Uterus (tissue), 4 donors: ENCODE results near the gene ARL13A. TPM values are rescaled to one million over a fixed set of nuclear protein-coding genes. Genes with fewer than 3 reads are reported as not detected.

Source experiments
- DNase-seq, 2 donors: peaks; one replicate each; pipeline ENCODE4 v3.0.0-alpha.2; 2019 to 2020
- H3K27ac ChIP-seq, 2 donors: fragments of 200-600 bp; sonication (generic); 1 replicate in 1 of 2; 2 replicates in 1 of 2; pipeline ENCODE4 v1.5.1; 2016 to 2018
- H3K27me3 ChIP-seq, 2 donors: fragments of 200-600 bp; sonication (generic); one replicate each; pipeline ENCODE4 v1.5.1; 2018 to 2019; ENCODE audit warnings: control low read depth in 1 of 2
- H3K36me3 ChIP-seq, 2 donors: fragments of 200-600 bp; sonication (generic); one replicate each; pipeline ENCODE4 v1.5.1; 2019; ENCODE audit warnings: control low read depth in 1 of 2
- H3K4me1 ChIP-seq, 2 donors: fragments of 200-600 bp; sonication (generic); one replicate each; pipeline ENCODE4 v1.5.1; 2018 to 2019; ENCODE audit warnings: control low read depth in 1 of 2
- H3K4me3 ChIP-seq, 2 donors: fragments of 200-600 bp; sonication (generic); 1 replicate in 1 of 2; 2 replicates in 1 of 2; pipeline ENCODE4 v1.5.1; 2018 to 2019; ENCODE audit warnings: mild to moderate bottlenecking in 1 of 2
- H3K9me3 ChIP-seq, 2 donors: fragments of 200-600 bp; sonication (generic); one replicate each; pipeline ENCODE4 v1.5.1; 2019; ENCODE audit warnings: control low read depth in 1 of 2
- POLR2A ChIP-seq, 2 donors: fragments of 450-650 bp; IDR thresholded peaks; one replicate each; pipeline ENCODE4 v1.6.1; 2016; ENCODE audit warnings: antibody characterized with exemption in 2 of 2, mild to moderate bottlenecking in 1 of 2, moderate library complexity in 1 of 2
- intact Hi-C: fragments of 100-400 bp; cut with DNase I; formaldehyde crosslinking; loops from one replicate; pipeline ENCODE4 v1.15.1; 2023; ENCODE audit warnings: low total_unique reads
- total RNA-seq, 4 donors: library from RNA; depleted of rRNA in 3 of 4; stranded (reverse); fragments of >200 nt in 3 of 4; gene quantifications; one replicate each; pipeline versions ENCODE4 v1.1.0 to v1.2.4, GENCODE V29; 2014 to 2023
- TF ChIP-seq, protein P1 (sequence below), 4 experiments: fragments of 200-600 bp in 2 of 4; fragments of 450-650 bp in 2 of 4; sonication (generic) in 2 of 4; IDR thresholded peaks; one replicate each; pipeline ENCODE4 v1.5.1; 2016 to 2019; ENCODE audit warnings: antibody characterized with exemption in 4 of 4, mild to moderate bottlenecking in 2 of 4, moderate library complexity in 1 of 4
- donor health status: DM: yes; HTN: yes; CAD: no.

Gene ARL13A
- total RNA-seq, 4 donors from 2014 or later = not detected

DNA sequence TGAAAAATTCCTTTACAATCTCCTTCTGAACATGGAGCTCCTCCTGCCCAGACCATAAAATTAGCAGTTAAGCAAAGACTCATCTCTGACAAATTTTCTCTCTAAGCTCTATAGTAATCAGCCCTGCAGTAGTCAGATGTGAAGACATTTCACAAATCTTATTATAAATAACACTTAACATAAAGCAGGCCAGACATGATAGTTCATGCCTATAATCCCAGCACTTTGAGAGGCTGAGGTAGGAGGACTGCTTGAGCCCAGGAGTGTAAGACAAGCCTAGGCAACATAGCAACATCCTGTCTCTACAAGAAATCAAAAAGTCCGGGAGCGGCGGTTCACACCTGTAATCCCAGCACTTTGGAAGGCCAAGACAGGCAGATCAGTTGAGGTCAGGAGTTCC lies 52.5 kb downstream of the ARL13A start:
- H3K4me1 ChIP-seq = no peaks in the 10 kb centered on the region
- H3K36me3 ChIP-seq = no peaks in the 10 kb centered on the region
- no peak overlapping the region for H3K27ac ChIP-seq
- no peak for DNase-seq
- no peak overlapping the region for H3K4me3 ChIP-seq
- no peaks in the 10 kb centered on the region for H3K27me3 ChIP-seq
- intact Hi-C loops = no loop called here
- no peaks in the 10 kb centered on the region for H3K9me3 ChIP-seq
- no peak for TF ChIP-seq POLR2A (IDR thresholded peaks at IDR 0.05)
- TF ChIP-seq, protein P1, sequence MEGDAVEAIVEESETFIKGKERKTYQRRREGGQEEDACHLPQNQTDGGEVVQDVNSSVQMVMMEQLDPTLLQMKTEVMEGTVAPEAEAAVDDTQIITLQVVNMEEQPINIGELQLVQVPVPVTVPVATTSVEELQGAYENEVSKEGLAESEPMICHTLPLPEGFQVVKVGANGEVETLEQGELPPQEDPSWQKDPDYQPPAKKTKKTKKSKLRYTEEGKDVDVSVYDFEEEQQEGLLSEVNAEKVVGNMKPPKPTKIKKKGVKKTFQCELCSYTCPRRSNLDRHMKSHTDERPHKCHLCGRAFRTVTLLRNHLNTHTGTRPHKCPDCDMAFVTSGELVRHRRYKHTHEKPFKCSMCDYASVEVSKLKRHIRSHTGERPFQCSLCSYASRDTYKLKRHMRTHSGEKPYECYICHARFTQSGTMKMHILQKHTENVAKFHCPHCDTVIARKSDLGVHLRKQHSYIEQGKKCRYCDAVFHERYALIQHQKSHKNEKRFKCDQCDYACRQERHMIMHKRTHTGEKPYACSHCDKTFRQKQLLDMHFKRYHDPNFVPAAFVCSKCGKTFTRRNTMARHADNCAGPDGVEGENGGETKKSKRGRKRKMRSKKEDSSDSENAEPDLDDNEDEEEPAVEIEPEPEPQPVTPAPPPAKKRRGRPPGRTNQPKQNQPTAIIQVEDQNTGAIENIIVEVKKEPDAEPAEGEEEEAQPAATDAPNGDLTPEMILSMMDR (IDR thresholded peaks at IDR 0.05) = no peak

DNA sequence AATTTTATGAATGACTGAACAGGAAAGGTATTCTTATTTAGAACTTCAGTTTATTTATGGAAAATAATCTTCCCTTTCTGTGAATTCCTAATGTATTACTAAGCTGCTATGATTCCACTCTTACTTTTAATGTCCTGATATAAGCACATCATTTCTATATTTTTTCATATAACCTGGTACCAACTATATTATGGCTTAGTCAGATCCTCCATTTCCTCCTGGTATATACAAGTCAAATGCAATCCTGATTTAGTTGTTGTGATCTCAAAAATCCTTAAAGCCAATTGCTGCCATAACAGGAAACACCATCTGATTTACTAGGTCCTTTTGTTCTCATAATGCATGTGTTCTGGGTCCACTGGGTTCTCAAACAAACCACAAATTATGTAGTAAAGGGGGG lies 55.6 kb downstream of the ARL13A start:
- no peak overlapping the region for H3K4me3 ChIP-seq
- H3K36me3 ChIP-seq = no peaks in the 10 kb centered on the region
- intact Hi-C loops = no loop called here
- DNase-seq = no peak
- no peaks in the 10 kb centered on the region for H3K9me3 ChIP-seq
- no peak overlapping the region for H3K27ac ChIP-seq
- no peaks in the 10 kb centered on the region for H3K4me1 ChIP-seq
- no peaks in the 10 kb centered on the region for H3K27me3 ChIP-seq
- TF ChIP-seq POLR2A (IDR thresholded peaks at IDR 0.05) = no peak
- TF ChIP-seq, protein P1 (IDR thresholded peaks at IDR 0.05) = no peak

DNA sequence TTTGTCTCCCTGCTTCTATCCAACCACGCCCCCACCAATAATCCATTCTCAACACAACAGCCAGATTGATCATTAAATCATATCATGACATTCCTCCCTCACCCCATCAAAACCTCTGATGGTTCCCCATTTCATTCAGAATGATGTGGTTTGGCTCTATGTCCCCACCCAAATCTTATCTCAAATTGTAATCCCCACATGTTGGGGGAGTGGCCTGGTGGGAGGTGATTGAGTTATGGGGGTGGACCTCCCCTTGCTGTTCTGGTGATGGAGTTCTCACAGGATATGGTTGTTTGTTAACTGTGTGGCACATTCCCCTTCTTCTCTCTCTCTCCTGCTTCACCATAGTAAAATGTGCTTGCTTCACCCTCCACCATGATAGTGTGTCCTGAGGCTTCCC lies 59.1 kb downstream of the ARL13A start:
- no peak overlapping the region for H3K27ac ChIP-seq
- no peak for DNase-seq
- no peaks in the 10 kb centered on the region for H3K9me3 ChIP-seq
- no peaks in the 10 kb centered on the region for H3K36me3 ChIP-seq
- intact Hi-C loops = no loop called here
- H3K4me3 ChIP-seq = no peak overlapping the region
- no peak for TF ChIP-seq POLR2A (IDR thresholded peaks at IDR 0.05)
- TF ChIP-seq, protein P1 (IDR thresholded peaks at IDR 0.05) = no peak
- no peaks in the 10 kb centered on the region for H3K27me3 ChIP-seq
- H3K4me1 ChIP-seq = no peaks in the 10 kb centered on the region

DNA sequence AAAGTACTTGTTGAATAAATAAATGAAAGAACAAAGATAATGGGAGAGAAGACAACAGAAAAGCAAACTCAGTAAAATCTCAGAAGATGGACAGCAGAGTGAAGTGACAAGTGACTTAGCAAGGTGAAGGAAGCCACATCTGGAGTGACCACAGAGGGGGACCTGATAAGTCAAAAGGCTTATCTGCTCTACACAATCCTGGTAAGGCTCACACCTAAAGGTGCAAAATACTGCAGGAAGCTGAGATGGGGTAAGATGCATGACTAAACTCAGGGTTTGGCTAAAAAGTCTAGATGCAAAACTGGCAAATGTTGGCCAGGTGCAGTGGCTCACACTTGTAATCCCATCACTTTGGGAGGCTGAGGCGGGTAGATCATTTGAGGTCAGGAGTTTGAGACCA lies 60.2 kb downstream of the ARL13A start:
- Histone ChIP-seq H3K27me3 (no peaks in the 10 kb centered on the region), H3K27ac (no peak overlapping the region), H3K36me3 (no peaks in the 10 kb centered on the region), H3K4me1 (no peaks in the 10 kb centered on the region), H3K9me3 (no peaks in the 10 kb centered on the region), H3K4me3 (no peak overlapping the region)
- no peak for DNase-seq
- intact Hi-C loops = no loop called here
- TF ChIP-seq POLR2A (IDR thresholded peaks at IDR 0.05) = no peak
- TF ChIP-seq, protein P1 (IDR thresholded peaks at IDR 0.05) = no peak

DNA sequence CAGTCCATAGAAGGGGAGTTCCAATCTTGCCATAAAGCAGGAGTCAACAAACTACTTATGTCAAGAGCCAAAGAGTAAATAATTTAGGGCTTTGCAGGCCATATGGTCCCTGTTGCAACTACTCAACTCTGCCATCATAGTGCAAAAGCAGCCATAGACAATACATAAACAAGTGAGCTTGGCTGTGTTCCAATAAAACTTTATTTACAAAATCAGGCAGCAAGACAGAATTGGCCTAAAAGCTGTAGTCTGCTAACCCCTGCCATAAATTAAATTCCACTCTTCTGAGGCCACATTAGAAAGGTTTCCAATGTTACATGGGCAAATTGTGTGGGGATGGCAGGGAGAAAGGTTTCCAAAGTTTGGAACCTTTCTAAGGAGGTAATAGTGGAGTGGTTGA lies 67.7 kb downstream of the ARL13A start:
- intact Hi-C loops = no loop called here
- H3K27ac ChIP-seq = no peak overlapping the region
- no peak for DNase-seq
- TF ChIP-seq POLR2A (IDR thresholded peaks at IDR 0.05) = no peak
- TF ChIP-seq, protein P1 (IDR thresholded peaks at IDR 0.05) = no peak
- no peaks in the 10 kb centered on the region for H3K36me3 ChIP-seq
- H3K9me3 ChIP-seq = no peaks in the 10 kb centered on the region
- H3K4me1 ChIP-seq = no peaks in the 10 kb centered on the region
- H3K27me3 ChIP-seq = no peaks in the 10 kb centered on the region
- no peak overlapping the region for H3K4me3 ChIP-seq
